Astrocyte of the cerebellum (primary cell): ENCODE results near the gene GADD45A.
"Not testable (repeated sequence)": the region's sequence is repeated elsewhere in the genome, so short reads cannot be mapped to it uniquely, and the experiment has no call there.

ENCODE experiments used
- DNase-seq: peaks from one replicate; pipeline ENCODE4 v3.0.0-alpha.2; 2011; ENCODE audit warnings: low read depth
- H3K4me3 ChIP-seq: 2 replicates; pipeline ENCODE4 v1.5.1; 2011; ENCODE audit warnings: mild to moderate bottlenecking, low read depth, low read length, moderate library complexity
- in situ Hi-C: cut with HindIII; loops from 2 replicates; pipeline ENCODE4 v1.10.0; 2017; ENCODE audit warnings: low sequenced_read_pairs
- TF ChIP-seq, protein P1 (sequence below): IDR thresholded peaks from 2 replicates; pipeline ENCODE4 v1.5.1; 2012; ENCODE audit warnings: low read length, low read depth, moderate library complexity, mild to moderate bottlenecking; ENCODE audit errors: missing control alignments

GADD45A gene

DNA sequence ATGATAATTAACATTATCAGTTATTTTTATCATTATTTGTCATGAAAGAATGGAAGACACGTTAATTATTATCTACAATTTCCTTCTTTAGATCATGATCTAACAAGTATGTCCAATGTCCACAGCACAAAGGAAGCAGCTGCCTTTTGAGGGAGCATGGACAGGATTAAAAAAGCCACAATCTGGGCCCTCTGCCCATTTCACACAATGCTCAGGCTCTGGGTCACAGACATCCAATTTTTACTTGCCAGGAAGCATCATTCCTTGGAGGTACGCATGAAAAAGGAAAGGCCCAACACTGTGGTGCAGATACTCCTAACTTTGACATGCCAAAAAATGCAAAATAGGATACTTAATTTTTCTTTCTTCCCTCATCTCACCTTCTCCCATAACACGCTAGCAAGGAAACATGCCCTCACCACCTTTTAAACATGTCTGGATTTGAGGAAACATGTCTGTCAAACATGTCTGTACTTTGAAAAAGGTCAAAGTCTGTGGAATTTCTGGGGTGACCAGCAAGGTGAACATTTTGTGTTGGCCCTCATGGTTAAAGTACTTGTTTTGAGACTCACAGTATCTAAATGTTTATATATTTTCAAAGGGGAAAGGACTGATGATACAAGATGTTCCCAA is 40.0 kb downstream of the GADD45A start:
- no peak overlapping the region for H3K4me3 ChIP-seq
- TF ChIP-seq, protein P1, sequence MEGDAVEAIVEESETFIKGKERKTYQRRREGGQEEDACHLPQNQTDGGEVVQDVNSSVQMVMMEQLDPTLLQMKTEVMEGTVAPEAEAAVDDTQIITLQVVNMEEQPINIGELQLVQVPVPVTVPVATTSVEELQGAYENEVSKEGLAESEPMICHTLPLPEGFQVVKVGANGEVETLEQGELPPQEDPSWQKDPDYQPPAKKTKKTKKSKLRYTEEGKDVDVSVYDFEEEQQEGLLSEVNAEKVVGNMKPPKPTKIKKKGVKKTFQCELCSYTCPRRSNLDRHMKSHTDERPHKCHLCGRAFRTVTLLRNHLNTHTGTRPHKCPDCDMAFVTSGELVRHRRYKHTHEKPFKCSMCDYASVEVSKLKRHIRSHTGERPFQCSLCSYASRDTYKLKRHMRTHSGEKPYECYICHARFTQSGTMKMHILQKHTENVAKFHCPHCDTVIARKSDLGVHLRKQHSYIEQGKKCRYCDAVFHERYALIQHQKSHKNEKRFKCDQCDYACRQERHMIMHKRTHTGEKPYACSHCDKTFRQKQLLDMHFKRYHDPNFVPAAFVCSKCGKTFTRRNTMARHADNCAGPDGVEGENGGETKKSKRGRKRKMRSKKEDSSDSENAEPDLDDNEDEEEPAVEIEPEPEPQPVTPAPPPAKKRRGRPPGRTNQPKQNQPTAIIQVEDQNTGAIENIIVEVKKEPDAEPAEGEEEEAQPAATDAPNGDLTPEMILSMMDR, result no peak
- peak; percentile 97 for DNase-seq
- in situ Hi-C loops, result no loop called here

DNA sequence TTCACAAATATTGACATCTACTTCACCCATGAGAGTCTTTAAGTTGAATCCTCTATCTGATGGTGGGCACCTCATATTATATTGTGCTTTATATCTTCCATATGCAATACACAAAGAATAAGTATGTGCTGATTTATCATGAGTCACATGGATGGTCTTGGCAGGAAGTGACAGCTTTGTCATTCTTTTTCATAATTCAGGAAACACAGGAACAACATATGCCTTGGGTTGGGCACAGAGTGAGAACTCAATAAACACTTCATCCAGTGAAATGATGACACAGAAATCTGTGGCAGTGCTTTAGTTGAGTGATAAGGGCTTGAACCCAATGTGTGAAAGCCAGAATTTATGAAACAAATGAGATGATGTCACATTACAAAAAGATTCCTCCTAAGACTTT is 41.2 kb downstream of the GADD45A start:
- in situ Hi-C loops, result no loop called here
- TF ChIP-seq, protein P1, result no peak
- H3K4me3 ChIP-seq, result no peak overlapping the region
- no peak for DNase-seq

- in situ Hi-C loops, result no loop called here
- no peak for DNase-seq
- TF ChIP-seq, protein P1, result no peak
- H3K4me3 ChIP-seq, result no peak overlapping the region
Measured at GRCh38 chr1:67729872-67730271, 44.9 kb downstream of the GADD45A start.

- H3K4me3 ChIP-seq, in situ Hi-C loops, DNase-seq: not testable (repeated sequence)
Measured at GRCh38 chr1:67730312-67730711, 45.3 kb downstream of the GADD45A start.

DNA sequence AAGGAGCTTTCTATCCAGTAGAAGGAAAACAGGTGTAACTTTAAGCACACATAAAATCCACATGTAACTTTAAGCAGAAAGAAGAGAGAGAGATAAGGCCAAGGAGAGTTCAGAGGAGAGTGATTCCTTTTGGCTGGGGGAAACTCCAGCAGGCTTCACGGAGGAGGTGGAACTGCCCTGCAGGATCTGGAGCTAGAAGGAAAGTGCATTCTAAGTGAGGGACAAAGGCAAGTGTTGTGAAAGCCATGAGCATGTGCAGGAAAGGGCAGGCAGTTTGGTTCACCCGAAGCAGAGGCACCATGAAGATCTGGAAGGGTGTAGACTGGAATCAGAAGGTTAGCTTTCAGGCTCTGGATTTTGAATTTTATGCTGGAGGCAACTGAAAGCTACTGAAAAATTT is 46.3 kb downstream of the GADD45A start:
- no peak overlapping the region for H3K4me3 ChIP-seq
- in situ Hi-C loops, result no loop called here
- no peak for DNase-seq
- TF ChIP-seq, protein P1, result no peak

- TF ChIP-seq, protein P1, result no peak
- in situ Hi-C loops, result no loop called here
Measured at GRCh38 chr1:67732750-67733151, 47.8 kb downstream of the GADD45A start.

DNA sequence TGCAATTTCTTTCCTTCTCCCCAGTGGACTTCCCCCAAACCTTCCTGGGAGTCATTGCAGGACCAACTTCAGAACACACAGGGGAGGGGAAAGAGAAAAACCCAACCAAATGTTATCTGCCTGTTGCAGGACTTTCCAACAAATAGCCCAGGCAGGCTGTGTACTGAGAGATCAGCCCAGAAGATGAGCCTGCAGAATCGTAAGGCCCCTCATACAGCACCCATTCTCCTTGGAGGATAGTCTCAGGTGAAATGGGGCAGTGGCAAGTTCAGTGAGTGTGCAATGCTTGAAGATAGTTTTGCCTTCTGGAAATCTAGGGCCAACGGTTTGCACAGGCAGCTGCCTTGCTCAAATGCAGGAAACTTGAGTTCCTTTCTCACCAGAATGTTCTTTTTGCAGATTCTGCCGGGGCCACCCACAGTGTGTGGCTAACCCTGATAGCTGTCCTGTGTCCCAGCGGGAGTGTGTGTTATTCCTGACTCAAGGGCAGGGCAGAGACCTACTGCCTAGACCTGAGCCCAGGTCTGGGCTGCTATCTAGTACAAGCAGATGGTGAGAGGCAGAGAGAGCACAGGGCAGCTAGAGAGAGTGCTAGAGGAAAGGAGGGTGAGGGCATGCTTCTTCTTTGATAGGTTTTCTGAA is 48.8 kb downstream of the GADD45A start:
- H3K4me3 ChIP-seq, result no peak overlapping the region
- in situ Hi-C loops, result no loop called here
- TF ChIP-seq, protein P1, result no peak
- no peak for DNase-seq

More at GRCh38 chr1:67732750-67733151, 47.8 kb downstream of the GADD45A start:
- no peak for DNase-seq
- H3K4me3 ChIP-seq, result no peak overlapping the region
